ENCODE measurements around the gene PIANP. TPM values are rescaled to one million over a fixed set of nuclear protein-coding genes. Genes with fewer than 3 reads are reported as not detected.
"Not testable (repeated sequence)": the region's sequence is repeated elsewhere in the genome, so short reads cannot be mapped to it uniquely, and the experiment has no call there.

PIANP gene
- total RNA-seq, 3 donors from 2014 or later (not counting 1 experiment from before 2014, with no cell fraction given) = not detected

GRCh38 chr12:6723607-6724408, 23.2 kb upstream of the PIANP start, which contains the start of gene COPS7A:
Gene COPS7A (plus strand): TSS chr12:6724046. CDS start chr12:6724657, 611 bp downstream.
- intact Hi-C loops (cut with micrococcal nuclease) = loop anchor here (1.0 to 2.0 kb wide), 2 partner anchors 35 to 61 kb away; partner anchors contain the start of genes ING4 and ZNF384
- Mint-ChIP-seq H3K4me1 (peaks cover 20 to 22% of the 10 kb centered on the region in 2 donors), H3K27me3 (ENCODE audit: low read depth in 2 of 2) (peaks cover 0 to 3% of the 10 kb centered on the region in 2 donors), H3K36me3 (no peaks in the 10 kb centered on the region), H3K9me3 (no peaks in the 10 kb centered on the region), H3K27ac (peak within 1 kb of the TSS; percentile 77 to 93), H3K4me3 (peak within 1 kb of the TSS; percentile 94)
- Histone ChIP-seq H3K4me1 (ENCODE audit: control insufficient read depth, insufficient read depth, low read length) (peaks cover 12% of the 10 kb centered on the region), H3K27ac (ENCODE audit: low read length) (peak within 1 kb of the TSS; percentile 84), H3K27me3 (ENCODE audit: control insufficient read depth, insufficient read depth, low read length) (no peaks in the 10 kb centered on the region), H3K4me3 (ENCODE audit: low read length) (peak within 1 kb of the TSS; percentile 68), H3K9me3 (ENCODE audit: control insufficient read depth, insufficient read depth, low read length) (no peaks in the 10 kb centered on the region), H3K36me3 (ENCODE audit: control insufficient read depth, insufficient read depth, low read length) (peaks cover 11% of the 10 kb centered on the region)
- WGBS (ENCODE audit: insufficient coverage) = under 1% methylated on average over 49 of the region's 49 CpGs
- ATAC-seq (peak; percentile 90 to 97 (median 93)), DNase-seq (peak; percentile 92 to 96)
- TF ChIP-seq CTCF (IDR thresholded peaks at IDR 0.05) = no peak

GRCh38 chr12:6722863-6723262, 22.2 kb upstream of the PIANP start:
- WGBS (ENCODE audit: insufficient coverage) = 96% methylated on average over 2 of the region's 3 CpGs
- Mint-ChIP-seq H3K27me3 (ENCODE audit: low read depth in 2 of 2) (peaks cover 0 to 3% of the 10 kb centered on the region in 2 donors), H3K4me1 (peaks cover 20 to 22% of the 10 kb centered on the region in 2 donors), H3K4me3 (peak overlapping the region; percentile 45), H3K36me3 (no peaks in the 10 kb centered on the region), H3K27ac (peak overlapping the region in 1 of 2 donors; percentile 93), H3K9me3 (no peaks in the 10 kb centered on the region)
- Histone ChIP-seq H3K4me3 (ENCODE audit: low read length) (no peak overlapping the region), H3K36me3 (ENCODE audit: control insufficient read depth, insufficient read depth, low read length) (peaks cover 2% of the 10 kb centered on the region), H3K27me3 (ENCODE audit: control insufficient read depth, insufficient read depth, low read length) (no peaks in the 10 kb centered on the region), H3K4me1 (ENCODE audit: control insufficient read depth, insufficient read depth, low read length) (peaks cover 12% of the 10 kb centered on the region), H3K27ac (ENCODE audit: low read length) (no peak overlapping the region), H3K9me3 (ENCODE audit: control insufficient read depth, insufficient read depth, low read length) (no peaks in the 10 kb centered on the region)
- intact Hi-C loops (cut with micrococcal nuclease) = loop anchor here (1.0 to 2.0 kb wide), 2 partner anchors 34 to 60 kb away; partner anchors contain the start of genes ING4 and ZNF384
- DNase-seq (no peak), ATAC-seq (no peak)
- no peak for TF ChIP-seq CTCF (IDR thresholded peaks at IDR 0.05)

GRCh38 chr12:6716874-6717437, 16.3 kb upstream of the PIANP start:
- H3K27ac Mint-ChIP-seq = no peak overlapping the region
- no peak for TF ChIP-seq CTCF (IDR thresholded peaks at IDR 0.05)
- H3K9me3 ChIP-seq (ENCODE audit: control insufficient read depth, insufficient read depth, low read length) = no peaks in the 10 kb centered on the region
- H3K36me3 ChIP-seq (ENCODE audit: control insufficient read depth, insufficient read depth, low read length) = no peaks in the 10 kb centered on the region
- H3K4me1 ChIP-seq (ENCODE audit: control insufficient read depth, insufficient read depth, low read length) = no peaks in the 10 kb centered on the region
- H3K9me3 Mint-ChIP-seq = no peaks in the 10 kb centered on the region
- no peak overlapping the region for H3K4me3 ChIP-seq (ENCODE audit: low read length)
- no peak for ATAC-seq
- H3K4me1 Mint-ChIP-seq = no peaks in the 10 kb centered on the region
- H3K27ac ChIP-seq (ENCODE audit: low read length) = no peak overlapping the region
- no peak for DNase-seq
- WGBS (ENCODE audit: insufficient coverage) = 65% methylated on average over 7 of the region's 10 CpGs
- H3K27me3 Mint-ChIP-seq (ENCODE audit: low read depth in 2 of 2) = peaks cover 0 to 13% of the 10 kb centered on the region in 2 donors
- intact Hi-C loops (cut with micrococcal nuclease) = no loop called here
- no peaks in the 10 kb centered on the region for H3K36me3 Mint-ChIP-seq
- no peaks in the 10 kb centered on the region for H3K27me3 ChIP-seq (ENCODE audit: control insufficient read depth, insufficient read depth, low read length)
- no peak overlapping the region for H3K4me3 Mint-ChIP-seq

DNA sequence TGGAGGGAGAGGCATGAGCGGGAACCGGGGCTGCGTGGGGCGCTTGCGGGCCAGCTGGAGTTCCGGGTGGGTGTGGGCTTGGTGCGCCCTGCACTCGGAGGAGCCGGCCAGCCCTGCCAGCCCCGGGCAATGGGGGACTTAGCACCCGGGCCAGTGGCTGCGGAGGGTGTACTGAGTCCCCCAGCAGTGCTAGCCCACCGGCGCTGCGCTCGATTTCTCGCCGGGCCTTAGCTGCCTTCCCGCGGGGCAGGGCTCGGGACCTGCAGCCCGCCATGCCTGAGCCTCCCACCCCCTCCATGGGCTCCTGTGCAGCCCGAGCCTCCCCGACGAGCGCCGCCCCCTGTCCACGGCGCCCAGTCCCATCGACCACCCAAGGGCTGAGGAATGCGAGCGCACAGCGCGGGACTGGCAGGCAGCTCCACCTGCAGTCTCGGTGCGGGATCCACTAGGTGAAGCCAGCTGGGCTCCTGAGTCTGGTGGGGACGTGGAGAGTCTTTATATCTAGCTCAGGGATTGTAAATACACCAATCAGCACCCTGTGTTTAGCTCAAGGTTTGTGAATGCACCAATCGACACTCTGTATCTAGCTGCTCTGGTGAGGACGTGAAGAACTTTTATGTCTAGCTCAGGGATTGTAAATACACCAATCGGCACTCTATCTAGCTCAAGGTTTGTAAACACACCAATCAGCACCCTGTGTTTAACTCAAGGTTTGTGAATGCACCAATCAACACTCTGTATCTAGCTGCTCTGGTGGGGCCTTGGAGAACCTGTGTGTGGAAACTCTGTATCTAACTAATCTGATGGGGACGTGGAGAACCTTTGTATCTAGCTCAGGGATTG, 15.6 kb upstream of the PIANP start:
- peaks cover 0 to 13% of the 10 kb centered on the region in 2 donors for H3K27me3 Mint-ChIP-seq (ENCODE audit: low read depth in 2 of 2)
- H3K36me3 Mint-ChIP-seq; H3K4me1 Mint-ChIP-seq; H3K9me3 Mint-ChIP-seq; H3K4me3 Mint-ChIP-seq; H3K27ac ChIP-seq (ENCODE audit: low read length); H3K27ac Mint-ChIP-seq; H3K9me3 ChIP-seq (ENCODE audit: control insufficient read depth, insufficient read depth, low read length); H3K4me3 ChIP-seq (ENCODE audit: low read length); ATAC-seq; H3K4me1 ChIP-seq (ENCODE audit: control insufficient read depth, insufficient read depth, low read length); H3K36me3 ChIP-seq (ENCODE audit: control insufficient read depth, insufficient read depth, low read length); H3K27me3 ChIP-seq (ENCODE audit: control insufficient read depth, insufficient read depth, low read length); DNase-seq; intact Hi-C loops (cut with micrococcal nuclease): not testable (repeated sequence)
- WGBS (ENCODE audit: insufficient coverage) = 88% methylated on average over 13 of the region's 41 CpGs

Data from natural killer cell (primary cell).